Liver (tissue), 9 donors: ENCODE results near the gene DDR1. TPM values are rescaled to one million over a fixed set of nuclear protein-coding genes. Genes with fewer than 3 reads are reported as not detected.

Source experiments
- DNase-seq: peaks from one replicate; pipeline ENCODE4 v3.0.0-alpha.2; 2017; ENCODE audit warnings: low spot score
- H3K27ac ChIP-seq, 2 donors: one replicate each; pipeline ENCODE4 v1.7.0; 2013; ENCODE audit warnings: inconsistent platforms in 2 of 2, low read length in 2 of 2, control low read depth in 1 of 2, low read depth in 1 of 2, mild to moderate bottlenecking in 1 of 2
- H3K27me3 ChIP-seq, 4 donors: one replicate each; pipeline versions ENCODE4 v1.6.1 to v1.7.0; 2013; ENCODE audit warnings: low read length in 3 of 4, inconsistent platforms in 1 of 4, mild to moderate bottlenecking in 1 of 4, moderate library complexity in 1 of 4; ENCODE audit not compliant: control insufficient read depth in 4 of 4, insufficient read depth in 4 of 4
- H3K36me3 ChIP-seq, 4 donors: one replicate each; pipeline versions ENCODE4 v1.6.1 to v1.7.0; 2013; ENCODE audit warnings: low read length in 3 of 4, mild to moderate bottlenecking in 3 of 4, low read depth in 1 of 4, moderate library complexity in 1 of 4; ENCODE audit not compliant: control insufficient read depth in 4 of 4, insufficient read depth in 3 of 4
- H3K4me1 ChIP-seq, 4 donors: one replicate each; pipeline versions ENCODE4 v1.6.1 to v1.7.0; 2013; ENCODE audit warnings: low read length in 3 of 4, mild to moderate bottlenecking in 3 of 4, moderate library complexity in 1 of 4; ENCODE audit not compliant: control insufficient read depth in 4 of 4, insufficient read depth in 4 of 4
- H3K4me3 ChIP-seq, 3 donors: one replicate each; pipeline versions ENCODE4 v1.6.1 to v1.7.0; 2013; ENCODE audit warnings: low read length in 3 of 3, control low read depth in 1 of 3, low read depth in 1 of 3, mild to moderate bottlenecking in 1 of 3
- H3K9ac ChIP-seq, 2 donors: one replicate each; pipeline ENCODE4 v1.7.0; 2013; ENCODE audit warnings: low read length in 2 of 2, mild to moderate bottlenecking in 2 of 2, moderate library complexity in 2 of 2, control low read depth in 1 of 2, low read depth in 1 of 2
- H3K9me3 ChIP-seq, 4 donors: one replicate each; pipeline versions ENCODE4 v1.6.1 to v1.7.0; 2013; ENCODE audit warnings: low read length in 3 of 4; ENCODE audit not compliant: control insufficient read depth in 4 of 4
- ATF3 ChIP-seq: IDR thresholded peaks from 2 replicates; pipeline ENCODE4 v1.6.1; 2016; ENCODE audit warnings: antibody characterized with exemption
- CTCF ChIP-seq: fragments of 150-350 bp; IDR thresholded peaks from 2 replicates; pipeline ENCODE4 v1.5.1; 2017; ENCODE audit warnings: improper control_type of control experiment, low read depth, low read length; ENCODE audit not compliant: missing input control
- EGR1 ChIP-seq, 2 donors: IDR thresholded peaks; 2 replicates each; pipeline ENCODE4 v1.6.1; 2016 to 2018; ENCODE audit warnings: antibody characterized with exemption in 2 of 2, low read depth in 2 of 2
- FOXA1 ChIP-seq: IDR thresholded peaks from 2 replicates; pipeline ENCODE4 v1.6.1; 2016; ENCODE audit warnings: antibody characterized with exemption
- FOXA2 ChIP-seq: IDR thresholded peaks from 2 replicates; pipeline ENCODE4 v1.6.1; 2016; ENCODE audit warnings: antibody characterized with exemption
- GABPA ChIP-seq, 2 donors: IDR thresholded peaks in 1 of 2; conservative IDR thresholded peaks in 1 of 2; 2 replicates each; pipeline ENCODE4 v1.6.1; 2016; ENCODE audit warnings: antibody characterized with exemption in 2 of 2, mild to moderate bottlenecking in 1 of 2, moderate library complexity in 1 of 2
- HNF4A ChIP-seq, 2 donors: conservative IDR thresholded peaks; 2 replicates each; pipeline ENCODE4 v1.6.1; 2016; ENCODE audit warnings: antibody characterized with exemption in 2 of 2, mild to moderate bottlenecking in 2 of 2
- HNF4G ChIP-seq: IDR thresholded peaks from 2 replicates; pipeline ENCODE4 v1.6.1; 2016; ENCODE audit warnings: antibody characterized with exemption
- JUND ChIP-seq, 2 donors: IDR thresholded peaks; 2 replicates each; pipeline ENCODE4 v1.6.1; 2016; ENCODE audit warnings: antibody characterized with exemption in 2 of 2
- MAX ChIP-seq: IDR thresholded peaks from 2 replicates; pipeline ENCODE4 v1.6.1; 2016; ENCODE audit warnings: antibody characterized with exemption
- NR2F2 ChIP-seq: IDR thresholded peaks from 2 replicates; pipeline ENCODE4 v1.6.1; 2016; ENCODE audit warnings: antibody characterized with exemption
- RAD21 ChIP-seq, 2 donors: IDR thresholded peaks; 2 replicates each; pipeline ENCODE4 v1.6.1; 2016; ENCODE audit warnings: antibody characterized with exemption in 2 of 2, mild to moderate bottlenecking in 2 of 2
- REST ChIP-seq: IDR thresholded peaks from 2 replicates; pipeline ENCODE4 v1.6.1; 2016; ENCODE audit warnings: antibody characterized with exemption, mild to moderate bottlenecking
- RXRA ChIP-seq, 2 donors: IDR thresholded peaks; 2 replicates each; pipeline ENCODE4 v1.6.1; 2017 to 2018; ENCODE audit warnings: antibody characterized with exemption in 2 of 2, mild to moderate bottlenecking in 1 of 2
- SP1 ChIP-seq: IDR thresholded peaks from 2 replicates; pipeline ENCODE4 v1.6.1; 2018; ENCODE audit warnings: antibody characterized with exemption, mild to moderate bottlenecking
- TAF1 ChIP-seq: conservative IDR thresholded peaks from 2 replicates; pipeline ENCODE4 v1.6.1; 2016; ENCODE audit warnings: antibody characterized with exemption, mild to moderate bottlenecking
- YY1 ChIP-seq: IDR thresholded peaks from 2 replicates; pipeline ENCODE4 v1.6.1; 2016; ENCODE audit warnings: antibody characterized with exemption, mild to moderate bottlenecking
- ZBTB33 ChIP-seq: IDR thresholded peaks from 2 replicates; pipeline ENCODE4 v1.6.1; 2016; ENCODE audit warnings: antibody characterized with exemption
- WGBS: extraction: QIAGEN DNeasy Blood & Tissue Kit; methylation state at CpG from one replicate; pipeline ENCODE4 v1.1.7; 2013; 5-methylcytosine and 5-hydroxymethylcytosine counted together
- polyA plus RNA-seq, 2 donors: library from polyadenylated mRNA; stranded (reverse) in 1 of 2; unstranded in 1 of 2; fragments of 200-250 nt in 1 of 2; fragments of >200 nt in 1 of 2; fragmentation: Nextera tagmentation in 1 of 2; extraction: Ambion mirVana in 1 of 2; gene quantifications; one replicate each; pipeline versions ENCODE4 v1.2.1 to v1.2.3, GENCODE V29; 2013 to 2015
- total RNA-seq, 2 donors: library from RNA; depleted of rRNA; stranded (reverse); fragments of >200 nt; gene quantifications; one replicate each; pipeline ENCODE4 v1.2.3, GENCODE V29; 2014
- donor health status: healthy.
- donor health status: healthy.
- donor health status: healthy.
- donor health status: healthy.
- donor health status: healthy.

DDR1 gene
- total and polyA plus RNA-seq, 4 donors: 1.2 to 5.3 (median 4.4) TPM

- TF ChIP-seq FOXA1: no peak
- TF ChIP-seq ATF3: no peak
- no peak for TF ChIP-seq RXRA (IDR thresholded peaks at IDR 0.05)
- no peak for TF ChIP-seq TAF1
- TF ChIP-seq MAX: no peak
- TF ChIP-seq EGR1 (IDR thresholded peaks at IDR 0.05; ENCODE audit: low read depth in 2 of 2): no peak
- TF ChIP-seq FOXA2: no peak
- no peak for TF ChIP-seq GABPA (IDR thresholded peaks at IDR 0.05 in 1 of 2, conservative IDR thresholded peaks at IDR 0.05 in 1 of 2)
- no peak for TF ChIP-seq RAD21 (IDR thresholded peaks at IDR 0.05)
- TF ChIP-seq HNF4A (conservative IDR thresholded peaks at IDR 0.05): no peak
- TF ChIP-seq REST: no peak
- no peak overlapping the region for H3K4me3 ChIP-seq
These were observed 47.0 kb downstream of the DDR1 start for GRCh38 chr6:30931272-30931671.

GRCh38 chr6:30931969-30932645 is 47.8 kb downstream of the DDR1 start, which contains the start of gene SFTA2:
Gene SFTA2 (minus strand): TSS chr6:30932170. CDS start chr6:30932096, 74 bp downstream.
- Histone ChIP-seq H3K27ac (no peak within 1 kb of the TSS), H3K4me1 (no peaks in the 10 kb centered on the region), H3K9ac (no peak within 1 kb of the TSS), H3K36me3 (peaks cover 0 to 3% (median 0%) of the 10 kb centered on the region in 4 donors), H3K4me3 (no peak within 1 kb of the TSS), H3K27me3 (peaks cover 0 to 5% (median 0%) of the 10 kb centered on the region in 4 donors), H3K9me3 (peaks cover 0 to 3% (median 1%) of the 10 kb centered on the region in 4 donors)
- WGBS: 71% methylated on average over 7 of the region's 7 CpGs
- no peak for DNase-seq
- TF ChIP-seq ZBTB33 (no peak), JUND (IDR thresholded peaks at IDR 0.05) (no peak), TAF1 (no peak), RXRA (IDR thresholded peaks at IDR 0.05) (no peak), RAD21 (IDR thresholded peaks at IDR 0.05) (no peak), ATF3 (no peak), FOXA2 (no peak), HNF4G (no peak), GABPA (IDR thresholded peaks at IDR 0.05 in 1 of 2, conservative IDR thresholded peaks at IDR 0.05 in 1 of 2) (no peak), CTCF (no peak), FOXA1 (no peak), YY1 (no peak), SP1 (no peak), HNF4A (conservative IDR thresholded peaks at IDR 0.05) (no peak), EGR1 (IDR thresholded peaks at IDR 0.05; ENCODE audit: low read depth in 2 of 2) (no peak), REST (no peak), MAX (no peak), NR2F2 (no peak)

More at GRCh38 chr6:30931272-30931671, 47.0 kb downstream of the DDR1 start:
- Histone ChIP-seq H3K9ac (no peak overlapping the region), H3K27ac (no peak overlapping the region), H3K36me3 (peaks cover 0 to 12% (median 3%) of the 10 kb centered on the region in 4 donors), H3K4me1 (no peaks in the 10 kb centered on the region), H3K9me3 (peaks cover 0 to 3% (median 1%) of the 10 kb centered on the region in 4 donors), H3K27me3 (no peaks in the 10 kb centered on the region)
- no peak for DNase-seq
- 58% methylated on average over 8 of the region's 8 CpGs for WGBS
